ENCODE measurements around the gene KDM7A. TPM values are rescaled to one million over a fixed set of nuclear protein-coding genes. Genes with fewer than 3 reads are reported as not detected.

Gene KDM7A
- total RNA-seq, 1 experiment from 2014 or later: 5.1 TPM

DNA sequence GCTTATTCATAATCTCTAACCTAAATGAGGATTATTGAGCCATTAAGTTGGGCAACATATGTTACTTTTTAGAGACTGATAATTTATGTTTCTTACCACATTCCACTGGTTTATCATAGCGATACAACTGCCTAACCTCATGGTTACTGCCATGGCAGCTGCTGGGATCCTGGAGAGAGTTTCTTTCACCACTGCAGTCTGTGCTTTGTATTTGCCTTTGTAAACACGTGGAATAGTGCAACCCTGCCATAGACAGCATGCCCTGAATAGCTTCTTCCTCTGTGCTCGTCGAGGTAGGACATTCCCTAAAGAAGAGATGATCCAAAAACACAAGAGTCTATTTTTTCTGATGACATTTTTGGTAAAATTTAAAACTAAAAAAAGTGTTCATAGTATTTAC, 80.3 kb downstream of the KDM7A start:
- no TSS peak for BruUV-seq (replicated peaks)

DNA sequence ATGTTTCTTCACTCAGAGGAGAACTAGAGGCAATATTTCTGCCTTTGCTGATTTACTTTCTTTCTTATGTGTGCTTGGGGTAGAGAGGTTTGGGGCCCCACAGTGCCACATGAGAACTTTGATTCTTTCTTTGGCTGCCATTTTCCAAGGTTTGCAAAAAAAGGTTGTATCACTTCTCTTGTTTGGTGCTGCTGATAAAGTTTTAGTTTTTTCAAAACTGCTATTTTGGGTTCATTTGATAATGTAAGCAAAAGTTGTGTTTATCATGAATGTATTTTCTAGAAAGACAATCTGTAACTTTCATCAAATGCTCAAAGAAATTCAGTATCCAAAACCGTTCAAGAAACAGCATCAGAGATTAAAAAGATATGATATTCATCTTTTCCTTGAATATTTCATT, 83.4 kb downstream of the KDM7A start:
- no peaks in the 10 kb centered on the region; the same call in 1 of the 2 replicates for H3K36me3 ChIP-seq (ENCODE audit: control insufficient read depth, insufficient read depth, low read length)
- CTCF ChIA-PET: no interaction called here
- no TSS peak for BruUV-seq (replicated peaks)
- TF ChIP-seq, protein P1, sequence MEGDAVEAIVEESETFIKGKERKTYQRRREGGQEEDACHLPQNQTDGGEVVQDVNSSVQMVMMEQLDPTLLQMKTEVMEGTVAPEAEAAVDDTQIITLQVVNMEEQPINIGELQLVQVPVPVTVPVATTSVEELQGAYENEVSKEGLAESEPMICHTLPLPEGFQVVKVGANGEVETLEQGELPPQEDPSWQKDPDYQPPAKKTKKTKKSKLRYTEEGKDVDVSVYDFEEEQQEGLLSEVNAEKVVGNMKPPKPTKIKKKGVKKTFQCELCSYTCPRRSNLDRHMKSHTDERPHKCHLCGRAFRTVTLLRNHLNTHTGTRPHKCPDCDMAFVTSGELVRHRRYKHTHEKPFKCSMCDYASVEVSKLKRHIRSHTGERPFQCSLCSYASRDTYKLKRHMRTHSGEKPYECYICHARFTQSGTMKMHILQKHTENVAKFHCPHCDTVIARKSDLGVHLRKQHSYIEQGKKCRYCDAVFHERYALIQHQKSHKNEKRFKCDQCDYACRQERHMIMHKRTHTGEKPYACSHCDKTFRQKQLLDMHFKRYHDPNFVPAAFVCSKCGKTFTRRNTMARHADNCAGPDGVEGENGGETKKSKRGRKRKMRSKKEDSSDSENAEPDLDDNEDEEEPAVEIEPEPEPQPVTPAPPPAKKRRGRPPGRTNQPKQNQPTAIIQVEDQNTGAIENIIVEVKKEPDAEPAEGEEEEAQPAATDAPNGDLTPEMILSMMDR (IDR thresholded peaks at IDR 0.05; ENCODE audit: insufficient read depth in 1 of 2, low read depth in 1 of 2, low read length in 1 of 2, severe bottlenecking in 1 of 2, unreplicated experiment in 1 of 2): no peak
- DNase-seq: no peak
- no peaks in the 10 kb centered on the region for H3K4me1 ChIP-seq
- H3K4me3 ChIP-seq (ENCODE audit: low read depth, low read length): no peak overlapping the region
- Mint-ChIP-seq H3K27ac (ENCODE audit: unreplicated experiment) (no peak overlapping the region), H3K4me1 (ENCODE audit: low read depth, unreplicated experiment) (no peaks in the 10 kb centered on the region), H3K27me3 (ENCODE audit: insufficient read depth, unreplicated experiment) (no peaks in the 10 kb centered on the region), H3K4me3 (ENCODE audit: unreplicated experiment) (no peak overlapping the region), H3K9me3 (ENCODE audit: unreplicated experiment) (no peaks in the 10 kb centered on the region), H3K36me3 (ENCODE audit: insufficient read depth, unreplicated experiment) (peaks cover 6% of the 10 kb centered on the region)
- H3K9me3 ChIP-seq: no peaks in the 10 kb centered on the region
- POLR2A ChIA-PET: no interaction called here
- no peaks in the 10 kb centered on the region for H3K27me3 ChIP-seq (replicated peaks; ENCODE audit: control insufficient read depth, insufficient read depth, low read length)
- intact Hi-C loops (cut with micrococcal nuclease; ENCODE audit: unreplicated experiment): no loop called here

More for the DNA sequence above, 80.3 kb downstream of the KDM7A start:
- H3K36me3 ChIP-seq (ENCODE audit: control insufficient read depth, insufficient read depth, low read length): no peaks in the 10 kb centered on the region; the same call in 1 of the 2 replicates
- Mint-ChIP-seq H3K27ac (ENCODE audit: unreplicated experiment) (no peak overlapping the region), H3K9me3 (ENCODE audit: unreplicated experiment) (no peaks in the 10 kb centered on the region), H3K4me3 (ENCODE audit: unreplicated experiment) (no peak overlapping the region), H3K4me1 (ENCODE audit: low read depth, unreplicated experiment) (no peaks in the 10 kb centered on the region), H3K36me3 (ENCODE audit: insufficient read depth, unreplicated experiment) (peaks cover 6% of the 10 kb centered on the region), H3K27me3 (ENCODE audit: insufficient read depth, unreplicated experiment) (no peaks in the 10 kb centered on the region)
- intact Hi-C loops (cut with micrococcal nuclease; ENCODE audit: unreplicated experiment): no loop called here
- no peak for DNase-seq
- POLR2A ChIA-PET: no interaction called here
- no peaks in the 10 kb centered on the region for H3K27me3 ChIP-seq (replicated peaks; ENCODE audit: control insufficient read depth, insufficient read depth, low read length)
- TF ChIP-seq, protein P1 (IDR thresholded peaks at IDR 0.05; ENCODE audit: insufficient read depth in 1 of 2, low read depth in 1 of 2, low read length in 1 of 2, severe bottlenecking in 1 of 2, unreplicated experiment in 1 of 2): no peak
- CTCF ChIA-PET: no interaction called here
- H3K4me1 ChIP-seq: no peaks in the 10 kb centered on the region
- no peaks in the 10 kb centered on the region for H3K9me3 ChIP-seq
- no peak overlapping the region for H3K4me3 ChIP-seq (ENCODE audit: low read depth, low read length)

DNA sequence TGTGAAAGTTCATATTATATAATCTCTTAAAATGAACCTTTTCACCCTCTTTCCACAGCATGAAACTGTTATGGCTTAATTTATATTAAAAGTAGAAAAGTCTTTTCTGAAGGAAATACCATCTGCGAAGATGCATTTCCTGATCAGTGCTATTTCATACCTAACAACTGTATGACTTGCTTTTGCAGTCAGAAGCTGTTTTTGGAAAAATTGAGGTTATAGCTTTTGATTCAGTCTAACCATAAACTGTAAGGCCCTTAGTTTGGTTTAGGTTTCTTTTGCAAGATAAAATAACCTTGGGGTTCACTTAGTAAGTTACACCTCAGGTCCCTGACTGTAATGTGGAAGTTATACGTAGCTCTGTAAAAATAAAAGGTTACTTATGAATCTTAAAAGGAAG, 91.3 kb downstream of the KDM7A start:
- H3K9me3 ChIP-seq: no peaks in the 10 kb centered on the region
- no peak overlapping the region for H3K27ac Mint-ChIP-seq (ENCODE audit: unreplicated experiment)
- intact Hi-C loops (cut with micrococcal nuclease; ENCODE audit: unreplicated experiment): no loop called here
- H3K4me3 Mint-ChIP-seq (ENCODE audit: unreplicated experiment): no peak overlapping the region
- H3K27me3 Mint-ChIP-seq (ENCODE audit: insufficient read depth, unreplicated experiment): no peaks in the 10 kb centered on the region
- ChIA-PET POLR2A (no interaction called here), CTCF (no interaction called here)
- DNase-seq: no peak
- no TSS peak for BruUV-seq (replicated peaks)
- no peaks in the 10 kb centered on the region; the same call in 1 of the 2 replicates for H3K27me3 ChIP-seq (replicated peaks; ENCODE audit: control insufficient read depth, insufficient read depth, low read length)
- no peaks in the 10 kb centered on the region for H3K9me3 Mint-ChIP-seq (ENCODE audit: unreplicated experiment)
- no peaks in the 10 kb centered on the region for H3K36me3 Mint-ChIP-seq (ENCODE audit: insufficient read depth, unreplicated experiment)
- no peaks in the 10 kb centered on the region for H3K4me1 Mint-ChIP-seq (ENCODE audit: low read depth, unreplicated experiment)
- H3K4me3 ChIP-seq (ENCODE audit: low read depth, low read length): no peak overlapping the region
- TF ChIP-seq, protein P1 (IDR thresholded peaks at IDR 0.05; ENCODE audit: insufficient read depth in 1 of 2, low read depth in 1 of 2, low read length in 1 of 2, severe bottlenecking in 1 of 2, unreplicated experiment in 1 of 2): no peak
- no peaks in the 10 kb centered on the region for H3K36me3 ChIP-seq (ENCODE audit: control insufficient read depth, insufficient read depth, low read length)
- no peaks in the 10 kb centered on the region for H3K4me1 ChIP-seq

Data from Caco-2 (cell line).